Measurements from ENCODE around the gene UBR3.
"Not testable (repeated sequence)": the region's sequence is repeated elsewhere in the genome, so short reads cannot be mapped to it uniquely, and the experiment has no call there.

Gene UBR3

DNA sequence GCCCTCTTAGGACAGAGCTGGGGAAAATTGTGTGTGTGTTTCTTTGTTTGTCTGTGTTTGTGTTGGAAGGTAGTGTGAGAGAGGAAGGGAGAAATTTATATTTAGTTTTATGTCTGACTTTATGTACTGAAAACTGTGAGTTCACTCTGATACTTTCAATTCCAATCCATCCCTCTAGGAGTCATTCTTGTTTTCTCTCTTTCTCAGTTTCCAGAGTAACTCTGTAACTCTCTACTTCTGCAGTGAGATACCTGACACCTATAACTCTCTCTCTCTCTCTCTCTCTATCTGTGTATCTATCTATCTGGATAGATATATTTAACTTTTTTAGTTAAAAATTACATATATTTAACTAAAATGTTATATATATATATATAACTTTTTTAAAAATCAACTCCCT lies 128.7 kb downstream of the UBR3 start:
- no peak for DNase-seq

DNA sequence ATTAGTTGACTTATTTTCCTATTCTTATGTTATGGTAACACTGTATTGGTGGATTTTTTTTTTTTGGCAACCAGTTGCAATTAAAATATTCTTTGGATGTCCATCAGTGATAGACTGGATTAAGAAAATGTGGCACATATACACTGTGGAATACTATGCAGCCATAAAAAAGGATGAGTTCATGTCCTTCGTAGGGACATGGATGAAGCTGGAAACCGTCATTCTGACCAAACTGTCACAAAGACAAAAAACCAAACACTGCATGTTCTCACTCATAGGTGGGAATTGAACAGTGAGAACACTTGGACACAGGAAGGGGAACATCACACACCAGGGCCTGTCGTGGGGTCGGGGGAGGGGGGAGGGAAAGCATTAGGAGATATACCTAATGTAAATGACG lies 130.0 kb downstream of the UBR3 start:
- not testable (repeated sequence) for DNase-seq

DNA sequence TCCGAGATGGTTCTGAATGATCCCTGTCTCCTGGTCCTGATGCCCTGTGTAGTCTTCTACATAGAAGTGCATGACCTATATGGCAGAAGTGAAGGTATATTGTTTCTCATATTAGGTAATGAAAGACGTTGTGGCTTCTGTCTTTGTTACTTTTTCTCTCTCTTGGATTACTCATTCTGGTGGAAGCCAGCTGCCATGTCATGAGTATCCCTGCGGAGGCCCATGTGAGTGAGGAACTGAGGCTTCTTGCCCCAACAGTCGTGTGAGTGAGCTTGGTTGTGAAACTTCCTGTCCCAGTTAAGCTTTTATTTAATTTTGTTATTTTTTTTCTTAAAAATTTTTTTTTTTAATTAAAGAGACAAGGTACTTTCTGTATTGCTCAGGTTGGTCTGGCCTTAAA lies 134.7 kb downstream of the UBR3 start:
- no peak for DNase-seq

DNA sequence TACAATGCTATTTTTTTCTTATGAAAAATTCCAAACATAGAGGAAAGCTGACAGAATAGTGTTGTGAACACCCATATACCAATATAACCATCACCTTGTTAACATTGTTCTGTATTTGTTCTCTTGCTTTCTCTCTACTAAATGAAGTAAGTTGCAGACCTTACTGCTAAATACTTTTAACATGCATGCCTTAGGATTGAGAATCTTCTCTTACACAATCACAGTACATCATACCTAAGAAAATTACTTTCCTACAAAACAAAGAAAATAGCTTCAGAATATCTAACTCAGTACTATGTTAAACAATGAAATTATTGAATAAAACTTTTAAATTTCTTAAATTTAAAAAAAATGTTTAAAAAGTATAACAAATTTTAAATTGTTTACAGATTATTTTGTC lies 136.5 kb downstream of the UBR3 start:
- DNase-seq, result no peak

DNA sequence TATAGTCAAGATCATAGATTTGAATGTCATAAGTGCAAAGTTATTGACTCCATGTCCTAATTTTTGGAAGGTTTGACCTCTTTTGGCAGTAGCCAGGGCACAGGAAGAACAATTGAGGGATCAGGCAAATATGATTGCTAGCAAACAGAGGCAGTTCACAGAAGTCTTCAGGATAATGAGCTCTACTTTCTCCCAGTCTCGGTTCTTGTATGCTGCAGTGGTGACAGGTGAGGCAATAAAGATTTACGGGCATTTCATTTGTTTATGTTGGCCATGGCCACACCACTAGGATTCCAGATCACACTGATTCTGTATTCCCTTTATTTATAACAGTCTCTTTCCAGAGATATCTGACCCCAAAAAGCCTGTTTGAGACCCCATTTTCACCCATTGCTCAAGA lies 137.5 kb downstream of the UBR3 start:
- no peak for DNase-seq

DNA sequence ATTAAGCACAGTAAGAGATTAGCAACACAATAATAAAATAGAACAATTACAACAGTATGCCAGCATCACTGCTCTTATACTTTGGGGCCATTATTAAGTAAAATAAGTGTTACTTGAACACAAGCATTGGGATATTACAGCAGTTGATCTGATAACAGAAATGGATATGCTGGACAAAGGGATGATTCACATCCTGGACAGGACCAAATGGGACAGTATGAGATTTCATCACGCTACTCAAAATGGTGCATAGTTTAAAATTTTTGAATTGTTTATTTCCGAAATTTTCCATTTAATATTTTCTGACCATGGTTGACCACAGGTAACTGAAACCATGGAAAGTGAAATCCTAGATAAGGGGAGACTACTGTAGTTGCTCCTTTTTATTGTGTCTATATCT lies 138.2 kb downstream of the UBR3 start:
- DNase-seq, result no peak

DNA sequence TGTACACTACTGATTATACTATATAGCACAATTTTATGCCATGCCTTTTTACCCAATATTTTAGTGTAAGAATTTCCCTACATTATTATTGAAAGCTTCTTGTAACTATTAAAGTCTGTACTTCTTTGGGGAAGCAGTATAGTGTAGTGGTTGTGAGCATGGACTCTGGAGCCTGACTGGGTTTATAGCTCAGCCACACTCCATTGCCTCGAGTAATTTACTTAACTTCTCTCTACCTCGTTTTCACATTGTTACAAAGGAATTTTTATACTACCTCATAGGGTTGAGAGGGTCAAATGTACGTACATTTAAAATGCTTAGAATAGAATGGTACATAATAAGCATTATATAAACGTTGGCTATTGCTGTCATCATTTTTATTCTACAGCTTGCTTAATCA lies 139.2 kb downstream of the UBR3 start:
- DNase-seq, result no peak

DNA sequence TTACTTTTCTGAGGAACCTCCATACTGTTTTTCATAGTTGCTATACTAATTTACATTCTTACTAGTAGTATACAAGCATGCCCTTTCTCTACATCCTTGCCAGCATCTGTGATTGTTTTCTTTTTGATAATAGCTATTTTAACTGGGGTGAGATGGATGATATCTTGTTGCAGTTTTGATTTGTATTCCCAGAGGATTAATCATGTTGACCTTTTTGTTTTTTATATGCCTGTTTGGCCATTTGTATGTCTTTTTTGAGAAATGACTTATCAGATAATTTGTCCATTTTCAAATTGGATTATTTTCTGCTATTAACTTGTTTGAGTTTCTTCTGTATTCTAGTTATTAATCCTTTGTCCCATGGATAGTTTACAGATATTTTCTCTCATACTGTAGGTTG lies 141.5 kb downstream of the UBR3 start:
- DNase-seq, result no peak

DNA sequence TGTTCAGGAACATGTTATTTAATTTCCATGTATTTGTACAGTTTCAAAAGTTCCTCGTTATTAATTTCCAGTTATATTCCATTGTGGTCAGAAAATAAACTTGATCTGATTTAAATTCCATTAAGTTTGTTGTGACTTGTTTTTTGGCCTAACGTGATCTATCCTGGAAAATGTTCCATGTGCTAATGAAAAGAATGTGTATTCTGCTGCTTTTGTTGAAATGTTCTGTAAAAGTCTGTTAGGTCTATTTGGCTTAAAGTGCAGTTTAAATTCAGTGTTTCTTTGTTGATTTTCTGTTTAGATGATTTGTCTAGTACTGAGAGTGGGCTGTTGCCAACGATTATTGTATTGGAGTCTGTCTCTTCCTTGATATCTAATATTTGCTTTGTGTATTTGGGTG lies 148.0 kb downstream of the UBR3 start:
- DNase-seq, result no peak

DNA sequence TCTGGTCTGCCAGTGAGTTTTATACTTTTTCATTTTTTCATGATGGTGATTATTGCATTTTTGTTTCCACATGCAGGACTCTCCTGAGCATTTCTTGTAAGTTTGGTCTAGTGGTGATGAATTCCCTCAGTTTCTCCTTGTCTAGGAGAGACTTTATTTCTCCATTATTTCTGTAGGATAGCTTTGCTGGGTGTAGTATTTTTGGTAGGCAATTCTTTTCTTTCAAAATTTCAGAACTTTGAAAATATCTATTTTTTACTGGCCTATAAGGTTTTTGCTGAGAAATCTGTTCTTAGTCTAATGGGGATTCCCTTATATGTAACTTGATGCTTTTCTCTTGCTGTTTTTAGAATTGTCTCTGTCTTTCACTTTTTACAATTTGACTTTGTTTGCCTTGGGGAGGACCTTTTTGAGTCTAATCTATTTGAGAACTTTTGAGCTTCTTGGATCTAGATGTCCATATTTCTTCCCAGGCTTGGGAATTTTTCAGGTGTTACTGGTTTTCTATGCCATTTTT lies 149.1 kb downstream of the UBR3 start:
- DNase-seq, result no peak

DNA sequence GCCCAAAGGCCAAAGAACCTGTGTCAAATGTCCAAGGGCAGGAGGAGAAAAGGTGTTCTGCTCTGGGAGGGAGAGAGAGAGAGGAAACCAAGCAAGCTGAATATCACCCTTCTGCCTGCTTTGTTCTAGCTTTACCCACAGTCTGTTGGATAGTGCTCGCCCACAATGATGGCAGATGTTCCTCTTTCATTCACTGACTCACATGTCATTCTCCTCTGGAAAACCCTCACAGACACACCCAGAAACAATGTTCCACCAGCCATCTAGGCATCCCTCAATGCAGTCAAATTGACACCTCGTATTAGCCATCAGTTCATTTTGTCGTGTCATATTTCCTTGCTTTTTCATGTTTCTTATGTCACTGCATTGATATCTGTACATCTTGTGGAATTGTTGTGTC lies 150.3 kb downstream of the UBR3 start:
- no peak for DNase-seq

DNA sequence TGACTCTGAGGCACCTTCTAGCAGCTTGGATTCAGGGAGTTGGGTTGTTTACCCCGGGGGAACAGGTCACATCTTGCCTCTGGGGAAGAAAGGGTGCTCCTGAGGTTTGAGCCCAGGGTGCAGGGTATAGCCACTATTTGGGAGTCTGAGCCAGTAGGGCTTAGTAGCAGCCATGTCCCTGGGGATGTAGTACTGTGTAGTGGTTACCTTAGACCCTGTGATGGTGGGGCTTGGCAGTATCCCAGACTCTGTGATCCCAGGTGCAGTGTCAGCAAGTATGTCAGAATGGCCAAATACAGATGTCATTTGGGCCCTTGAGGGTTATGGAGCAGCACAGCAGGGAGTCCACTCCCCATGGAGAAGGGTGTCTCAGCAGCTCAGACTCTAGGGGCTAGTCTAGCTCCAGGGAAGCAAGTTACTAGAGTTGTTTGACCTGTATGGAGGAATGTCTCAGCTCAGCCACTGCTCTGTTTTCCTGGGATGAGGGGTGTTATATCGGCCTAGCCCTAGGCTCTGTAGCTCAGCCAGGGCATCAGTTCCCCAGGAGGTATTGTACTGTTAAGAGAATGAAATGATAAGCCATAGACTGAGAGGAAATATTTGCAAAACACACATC lies 151.3 kb downstream of the UBR3 start:
- DNase-seq, result no peak

DNA sequence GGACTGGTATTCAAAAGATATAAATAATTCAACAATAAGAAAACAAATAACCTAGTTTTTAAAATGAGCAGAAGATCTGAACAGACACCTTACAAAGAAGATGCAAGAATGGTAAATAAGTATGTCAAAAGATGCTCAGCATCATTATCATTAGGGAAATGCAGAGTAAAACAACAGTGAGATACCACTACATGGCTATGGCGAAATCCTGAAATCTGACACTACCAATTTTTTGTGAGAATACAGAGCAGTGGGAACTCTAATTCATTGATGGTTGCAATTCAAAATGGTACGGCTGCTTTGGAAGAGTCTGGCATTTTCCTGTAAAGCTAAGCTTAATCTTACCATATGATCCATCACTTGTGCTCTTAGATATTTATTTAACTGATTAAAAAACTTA lies 151.8 kb downstream of the UBR3 start:
- no peak for DNase-seq

DNA sequence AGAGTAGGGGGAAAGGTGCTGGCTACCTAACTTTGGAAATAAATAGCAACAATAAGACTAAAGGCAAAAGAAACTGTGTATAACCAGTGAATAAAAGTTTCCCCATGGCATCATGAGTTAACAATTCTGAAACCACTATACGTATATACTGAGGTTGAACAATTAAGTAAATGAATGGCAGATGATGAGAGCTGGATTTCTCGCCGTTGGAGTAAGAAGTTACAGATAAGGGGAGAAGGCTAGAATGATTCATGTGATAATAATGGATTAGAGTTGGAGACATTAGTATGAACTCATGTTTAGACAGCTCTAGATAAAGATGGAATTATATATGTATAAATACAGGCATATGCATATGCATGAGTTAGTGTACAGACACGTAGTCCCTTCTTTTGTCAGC lies 152.7 kb downstream of the UBR3 start:
- no peak for DNase-seq

DNA sequence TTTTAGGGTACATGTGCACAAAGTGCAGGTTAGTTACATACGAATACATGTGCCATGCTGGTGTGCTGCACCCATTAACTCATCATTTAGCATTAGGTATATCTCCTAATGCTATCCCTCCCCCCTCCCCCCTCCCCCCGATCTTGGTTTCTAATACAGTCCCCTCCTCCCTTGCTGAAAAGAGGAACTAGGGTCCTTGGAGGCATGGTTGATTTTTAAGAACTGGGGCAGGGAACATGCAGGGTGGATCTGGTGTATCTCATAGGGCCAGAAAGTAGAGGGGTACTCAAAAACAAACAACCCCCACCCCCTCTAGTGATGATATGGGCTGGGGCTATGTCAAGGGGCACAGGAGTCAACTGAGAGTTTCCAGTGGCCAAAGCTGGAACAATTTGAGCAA lies 153.4 kb downstream of the UBR3 start:
- DNase-seq, result no peak

DNA sequence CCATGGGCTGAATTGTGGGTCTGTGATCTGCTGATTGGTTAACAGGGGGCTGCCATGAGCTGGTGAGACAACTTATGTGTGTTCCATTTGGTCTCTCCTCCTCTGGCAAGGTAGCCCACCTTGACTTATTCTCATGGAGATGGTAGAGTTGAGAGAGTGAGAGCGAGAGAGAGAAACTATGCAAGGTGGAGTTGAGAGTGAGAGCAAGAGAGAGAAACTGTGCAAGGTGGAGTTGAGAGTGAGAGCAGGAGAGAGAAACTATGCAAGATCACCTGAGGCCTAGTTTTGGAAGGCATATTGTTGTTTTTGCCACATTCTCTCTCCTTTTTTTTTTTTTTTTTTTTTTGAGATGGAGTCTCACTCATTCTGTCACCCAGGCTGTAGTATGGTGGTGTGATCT lies 155.7 kb downstream of the UBR3 start:
- no peak for DNase-seq

DNA sequence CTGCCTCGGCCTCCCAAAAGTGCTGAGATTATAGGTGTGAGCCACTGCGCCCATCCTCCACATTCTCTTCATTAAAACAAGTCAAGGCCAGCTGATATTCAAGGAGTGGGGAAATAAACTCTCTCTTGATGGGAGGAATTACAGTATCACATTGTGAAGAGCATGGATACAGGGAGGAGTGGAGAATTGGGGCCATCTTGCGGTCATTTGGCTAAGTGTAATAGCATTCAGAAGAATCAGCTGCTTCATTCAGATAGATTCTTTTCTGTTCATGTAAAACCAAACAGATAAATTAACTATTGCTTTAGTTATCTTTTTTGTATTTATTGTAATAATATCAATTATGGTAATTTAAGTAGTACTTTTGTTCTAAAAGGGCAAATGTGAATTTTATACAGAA lies 156.3 kb downstream of the UBR3 start:
- DNase-seq, result no peak

DNA sequence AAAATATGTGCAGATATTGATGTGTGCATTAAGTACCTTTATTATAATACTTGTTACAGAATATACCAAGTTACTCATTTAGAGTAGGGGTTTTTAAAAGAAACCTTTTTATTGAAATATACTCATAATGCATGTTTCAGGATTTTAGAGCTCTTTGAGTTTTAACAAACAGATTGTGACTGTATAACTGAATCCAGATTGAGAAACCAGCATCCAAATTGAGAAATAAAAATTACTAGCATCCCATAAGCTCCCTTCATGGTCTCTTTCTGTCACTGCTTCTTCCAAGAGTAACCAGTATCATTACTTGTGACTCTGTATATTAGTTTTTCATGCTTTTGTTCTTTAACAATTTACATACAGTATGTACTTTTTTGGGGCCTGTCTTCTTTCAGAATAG lies 156.9 kb downstream of the UBR3 start:
- DNase-seq, result no peak

DNA sequence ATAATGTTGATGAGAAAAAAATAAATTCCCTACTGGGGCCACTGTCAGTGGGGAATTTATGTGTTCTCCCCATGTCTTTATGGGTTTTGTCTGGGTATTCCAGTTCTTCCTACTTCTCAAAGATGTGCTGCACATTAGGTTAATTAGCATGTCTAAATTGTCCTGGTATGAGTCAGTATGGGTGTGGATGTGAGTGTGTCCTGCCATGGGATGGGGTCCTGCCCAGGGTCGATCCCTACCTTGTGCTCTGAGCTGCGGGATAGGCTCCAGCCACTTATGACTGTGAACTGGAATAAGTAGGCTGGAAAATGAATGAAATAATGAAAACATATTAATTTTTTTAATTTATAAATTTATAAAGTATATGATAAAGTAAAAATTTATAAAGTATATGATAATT lies 167.5 kb downstream of the UBR3 start:
- DNase-seq, result no peak

DNA sequence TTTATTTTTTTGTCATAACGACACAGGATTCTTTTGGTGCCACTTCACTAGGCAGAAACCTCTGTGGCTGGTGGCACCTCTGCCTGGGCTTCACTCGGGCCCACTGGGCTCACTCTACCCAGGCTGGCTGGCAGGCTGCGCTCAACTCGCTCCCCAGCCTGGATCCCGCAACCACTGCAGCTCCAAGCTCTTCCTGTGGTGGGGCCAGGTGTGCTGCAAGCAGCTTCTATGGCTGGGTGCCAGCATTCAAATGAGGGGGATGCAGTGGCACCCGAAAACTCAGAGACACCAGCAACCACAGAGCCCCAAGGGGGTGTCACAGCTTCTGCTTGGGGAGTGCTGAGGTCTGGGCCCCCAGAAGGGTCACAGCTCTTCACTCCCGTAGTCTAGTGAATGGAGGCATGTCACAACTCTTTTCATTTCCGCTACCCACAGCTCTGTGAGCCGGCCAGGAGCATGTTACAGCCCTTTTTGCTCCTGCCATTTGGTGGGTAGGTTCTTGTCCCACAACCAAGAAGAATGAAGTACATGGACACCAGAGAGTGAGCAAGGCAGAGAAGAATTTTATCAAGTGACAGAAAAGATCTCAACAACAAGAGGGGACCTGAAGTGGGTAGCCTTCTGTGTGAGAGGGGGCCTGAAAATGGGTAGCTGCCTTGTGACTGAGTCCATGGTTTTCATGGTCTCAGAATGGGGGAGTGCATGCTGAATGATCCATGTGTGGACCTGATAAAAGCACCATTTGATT lies 170.1 kb downstream of the UBR3 start:
- DNase-seq, result no peak

DNA sequence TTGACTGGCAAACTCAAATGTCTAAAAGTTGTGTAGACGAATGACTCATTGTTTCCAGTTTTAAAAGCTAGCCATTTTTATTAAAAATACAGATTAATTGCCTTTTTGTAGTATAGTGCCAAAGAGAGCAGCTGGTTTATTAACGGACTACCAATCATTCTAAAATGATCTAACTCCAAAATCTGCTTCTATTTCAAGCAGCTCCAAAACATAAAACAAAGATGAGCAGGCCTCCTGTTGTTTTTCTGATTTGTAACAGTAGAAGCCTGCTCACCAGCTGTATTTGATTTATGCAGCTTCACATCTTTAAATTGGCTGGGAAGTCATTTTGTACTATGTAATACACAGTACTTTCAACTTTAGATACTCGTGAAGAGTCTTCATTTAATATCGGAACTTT lies 171.8 kb downstream of the UBR3 start:
- no peak for DNase-seq

DNA sequence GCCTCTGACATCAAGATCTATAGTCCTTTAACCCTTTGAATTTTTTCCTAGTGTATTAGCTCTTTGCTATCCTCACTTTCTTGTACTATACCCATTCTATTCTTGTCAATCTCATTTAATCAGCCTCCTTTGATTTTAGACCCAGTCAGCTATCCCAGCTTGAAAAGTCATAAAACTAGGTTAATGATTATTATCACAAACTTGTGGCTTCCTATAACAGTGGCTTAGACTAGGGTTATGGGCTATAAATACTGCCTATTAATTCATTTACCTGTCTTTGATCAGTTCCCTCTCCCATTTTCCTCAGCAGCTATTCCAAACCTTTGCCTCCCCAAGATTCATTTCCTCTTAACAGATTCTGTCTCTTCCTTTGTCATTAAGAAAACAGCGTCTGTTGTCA lies 174.8 kb downstream of the UBR3 start:
- no peak for DNase-seq

DNA sequence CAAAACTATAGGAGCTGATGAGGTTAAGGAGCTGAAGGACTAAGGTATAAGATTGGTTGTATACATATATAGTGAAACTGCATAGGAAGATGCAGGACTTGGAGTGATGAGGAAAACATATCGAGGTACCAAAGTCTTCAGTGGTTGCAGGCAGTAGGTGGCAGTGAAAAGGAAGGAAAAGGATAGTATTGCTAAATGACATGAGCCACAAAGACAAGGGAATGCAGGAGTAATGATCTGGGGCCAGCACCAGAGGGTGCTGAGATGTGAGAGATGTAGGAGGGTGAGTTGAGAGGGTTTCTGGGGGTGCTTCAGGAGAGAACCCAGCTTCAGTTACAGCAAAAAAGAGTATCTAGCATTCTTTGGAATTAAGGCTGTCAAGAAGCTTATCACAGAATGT lies 178.4 kb downstream of the UBR3 start:
- DNase-seq, result no peak

DNA sequence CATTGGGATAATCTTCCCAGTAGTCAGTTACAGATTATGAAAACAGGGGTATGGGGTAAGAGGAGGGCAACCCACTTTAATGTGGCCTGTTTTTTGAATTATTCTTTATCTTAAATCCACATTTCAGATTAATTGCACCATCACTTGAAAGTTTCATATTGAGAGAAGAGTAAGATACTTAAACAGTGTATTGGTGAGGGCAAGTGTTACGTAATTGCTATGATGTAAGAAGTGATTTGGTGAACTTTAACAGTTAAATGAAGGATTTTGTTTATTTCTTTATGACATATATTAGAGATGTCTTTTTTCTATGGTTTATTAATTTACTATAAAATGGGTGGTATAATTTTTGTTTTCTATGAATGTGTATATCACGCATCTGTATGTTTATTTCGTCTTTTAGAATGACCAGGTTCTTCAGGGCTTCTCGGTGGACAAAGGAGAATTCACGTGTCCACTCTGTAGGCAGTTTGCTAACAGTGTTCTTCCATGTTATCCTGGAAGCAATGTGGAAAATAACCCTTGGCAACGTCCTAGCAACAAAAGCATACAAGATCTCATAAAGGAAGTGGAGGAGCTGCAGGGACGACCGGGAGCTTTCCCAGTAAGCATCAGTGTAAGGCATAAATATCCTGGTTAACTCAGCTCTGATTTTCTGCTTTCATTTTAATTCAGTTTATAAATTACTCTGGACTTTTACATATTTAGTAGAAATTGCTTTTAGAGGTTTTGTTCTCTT lies 179.5 kb downstream of the UBR3 start:
- no peak for DNase-seq

All from SHP77 treated with DMSO at 0.1 percent for 48 hours (cell line).